Body of pancreas (tissue), 4 donors: Measurements from ENCODE around the gene MCM3. TPM values are rescaled to one million over a fixed set of nuclear protein-coding genes. Genes with fewer than 3 reads are reported as not detected.
A peak's percentile ranks its signal among the peaks of the same experiment; 100 is the strongest.

Experiments
- ATAC-seq: fragments of 150-250 bp; one replicate; pipeline ENCODE4 v1.9.1; 2016
- DNase-seq, 4 donors: peaks; one replicate each; pipeline ENCODE4 v3.0.0-alpha.2; 2019
- H3K27ac ChIP-seq, 4 donors: fragments of 200-600 bp; sonication (generic); 1 replicate in 3 of 4; 2 replicates in 1 of 4; pipeline versions ENCODE4 v1.5.1 to v1.6.1; 2016 to 2019; ENCODE audit warnings: mild to moderate bottlenecking in 1 of 4, mixed read lengths in 1 of 4, moderate library complexity in 1 of 4
- H3K27me3 ChIP-seq, 2 donors: fragments of 200-600 bp; sonication (generic); one replicate each; pipeline ENCODE4 v1.6.0; 2016; ENCODE audit warnings: mild to moderate bottlenecking in 1 of 2
- H3K36me3 ChIP-seq, 2 donors: fragments of 200-600 bp; sonication (generic); replicated peaks in 1 of 2; 2 replicates each; pipeline ENCODE4 v1.5.1; 2016; ENCODE audit warnings: low read depth in 2 of 2; ENCODE audit not compliant: insufficient read depth in 1 of 2
- H3K4me1 ChIP-seq: fragments of 200-600 bp; sonication (generic); one replicate; pipeline ENCODE4 v1.6.0; 2016
- H3K4me3 ChIP-seq, 2 donors: fragments of 200-600 bp; sonication (generic); 1 replicate in 1 of 2; 2 replicates in 1 of 2; pipeline ENCODE4 v1.5.1; 2016 to 2019
- H3K9me3 ChIP-seq, 3 donors: fragments of 200-600 bp; sonication (generic); 1 replicate in 2 of 3; 2 replicates in 1 of 3; pipeline ENCODE4 v1.5.1; 2016
- POLR2A ChIP-seq, 3 donors: fragments of 450-650 bp; IDR thresholded peaks; one replicate each; pipeline ENCODE4 v1.6.1; 2016; ENCODE audit warnings: antibody characterized with exemption in 3 of 3, mild to moderate bottlenecking in 2 of 3
- WGBS, 2 donors: methylation state at CpG; one replicate each; pipeline ENCODE4 v1.1.5; 2017; 5-methylcytosine and 5-hydroxymethylcytosine counted together
- intact Hi-C: fragments of 100-400 bp; cut with DNase I; formaldehyde crosslinking; loops from one replicate; pipeline ENCODE4 v1.15.1; 2023
- total RNA-seq, 2 donors: library from RNA; depleted of rRNA; stranded (reverse); fragments of >200 nt; gene quantifications; one replicate each; pipeline ENCODE4 v1.1.0, GENCODE V29; 2016
- TF ChIP-seq, protein P1 (sequence below), 7 experiments: fragments of 450-650 bp in 4 of 7; fragments of 200-600 bp in 3 of 7; sonication (generic) in 3 of 7; IDR thresholded peaks; one replicate each; pipeline ENCODE4 v1.5.1; 2016 to 2019; ENCODE audit warnings: antibody characterized with exemption in 7 of 7

MCM3 gene
- total RNA-seq, 2 donors from 2014 or later: 15.6 to 21.4 TPM

- TF ChIP-seq, protein P1, sequence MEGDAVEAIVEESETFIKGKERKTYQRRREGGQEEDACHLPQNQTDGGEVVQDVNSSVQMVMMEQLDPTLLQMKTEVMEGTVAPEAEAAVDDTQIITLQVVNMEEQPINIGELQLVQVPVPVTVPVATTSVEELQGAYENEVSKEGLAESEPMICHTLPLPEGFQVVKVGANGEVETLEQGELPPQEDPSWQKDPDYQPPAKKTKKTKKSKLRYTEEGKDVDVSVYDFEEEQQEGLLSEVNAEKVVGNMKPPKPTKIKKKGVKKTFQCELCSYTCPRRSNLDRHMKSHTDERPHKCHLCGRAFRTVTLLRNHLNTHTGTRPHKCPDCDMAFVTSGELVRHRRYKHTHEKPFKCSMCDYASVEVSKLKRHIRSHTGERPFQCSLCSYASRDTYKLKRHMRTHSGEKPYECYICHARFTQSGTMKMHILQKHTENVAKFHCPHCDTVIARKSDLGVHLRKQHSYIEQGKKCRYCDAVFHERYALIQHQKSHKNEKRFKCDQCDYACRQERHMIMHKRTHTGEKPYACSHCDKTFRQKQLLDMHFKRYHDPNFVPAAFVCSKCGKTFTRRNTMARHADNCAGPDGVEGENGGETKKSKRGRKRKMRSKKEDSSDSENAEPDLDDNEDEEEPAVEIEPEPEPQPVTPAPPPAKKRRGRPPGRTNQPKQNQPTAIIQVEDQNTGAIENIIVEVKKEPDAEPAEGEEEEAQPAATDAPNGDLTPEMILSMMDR (IDR thresholded peaks at IDR 0.05): no peak
- no peak for TF ChIP-seq POLR2A (IDR thresholded peaks at IDR 0.05)
- no peak overlapping the region for H3K27ac ChIP-seq
- 69 to 70% methylated on average over 7 of the region's 7 CpGs for WGBS, 2 donors
- H3K4me3 ChIP-seq: no peak overlapping the region
- ATAC-seq: no peak
- H3K9me3 ChIP-seq: no peaks in the 10 kb centered on the region
- H3K36me3 ChIP-seq: no peaks in the 10 kb centered on the region
- no peak for DNase-seq
- no peaks in the 10 kb centered on the region for H3K27me3 ChIP-seq
- peaks cover 17% of the 10 kb centered on the region for H3K4me1 ChIP-seq
- intact Hi-C loops: no loop called here
Observed at GRCh38 chr6:52288216-52288615, 3.7 kb upstream of the MCM3 start.

DNA sequence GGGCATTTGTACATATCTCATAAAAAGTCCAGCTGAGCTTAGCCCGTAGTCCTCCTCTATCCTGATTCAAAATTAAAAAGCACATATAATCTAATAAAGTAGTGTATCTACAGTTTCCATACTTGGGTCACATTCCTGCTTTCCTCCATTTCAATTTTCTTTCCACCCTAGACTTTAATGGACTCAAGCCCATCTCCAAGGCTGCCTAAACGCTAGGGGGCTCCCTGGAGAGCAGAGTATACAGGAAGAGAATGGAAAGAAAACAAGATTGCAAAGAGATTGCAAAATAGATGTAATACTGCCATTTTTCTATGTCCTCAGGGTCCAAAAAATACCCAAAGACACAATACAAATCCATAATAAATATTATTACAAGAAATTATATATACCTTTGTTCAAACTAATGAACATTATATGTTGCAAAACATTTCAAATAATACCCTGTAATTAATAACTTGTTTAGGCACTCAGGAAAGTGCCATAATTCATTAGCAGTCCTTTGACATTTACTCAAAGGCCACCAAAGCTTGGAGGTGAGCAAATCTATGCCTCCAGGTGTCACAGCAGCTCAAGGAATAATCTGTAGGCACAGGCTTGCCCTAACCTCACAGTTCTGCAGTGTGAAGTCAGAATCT, 2.4 kb upstream of the MCM3 start:
- H3K9me3 ChIP-seq: no peaks in the 10 kb centered on the region
- ATAC-seq (no peak), DNase-seq (peak; percentile 51 to 75 (median 68))
- H3K27ac ChIP-seq: no peak overlapping the region
- no peak overlapping the region for H3K4me3 ChIP-seq
- peaks cover 12% of the 10 kb centered on the region for H3K4me1 ChIP-seq
- intact Hi-C loops: no loop called here
- 10 to 12% methylated on average over 2 of the region's 2 CpGs for WGBS, 2 donors
- no peak for TF ChIP-seq POLR2A (IDR thresholded peaks at IDR 0.05)
- TF ChIP-seq, protein P1 (IDR thresholded peaks at IDR 0.05): peak in 6 of 7 experiments; percentile 32 to 58 (median 46)
- H3K36me3 ChIP-seq: peaks cover 4% of the 10 kb centered on the region in 2 donors
- no peaks in the 10 kb centered on the region for H3K27me3 ChIP-seq

DNA sequence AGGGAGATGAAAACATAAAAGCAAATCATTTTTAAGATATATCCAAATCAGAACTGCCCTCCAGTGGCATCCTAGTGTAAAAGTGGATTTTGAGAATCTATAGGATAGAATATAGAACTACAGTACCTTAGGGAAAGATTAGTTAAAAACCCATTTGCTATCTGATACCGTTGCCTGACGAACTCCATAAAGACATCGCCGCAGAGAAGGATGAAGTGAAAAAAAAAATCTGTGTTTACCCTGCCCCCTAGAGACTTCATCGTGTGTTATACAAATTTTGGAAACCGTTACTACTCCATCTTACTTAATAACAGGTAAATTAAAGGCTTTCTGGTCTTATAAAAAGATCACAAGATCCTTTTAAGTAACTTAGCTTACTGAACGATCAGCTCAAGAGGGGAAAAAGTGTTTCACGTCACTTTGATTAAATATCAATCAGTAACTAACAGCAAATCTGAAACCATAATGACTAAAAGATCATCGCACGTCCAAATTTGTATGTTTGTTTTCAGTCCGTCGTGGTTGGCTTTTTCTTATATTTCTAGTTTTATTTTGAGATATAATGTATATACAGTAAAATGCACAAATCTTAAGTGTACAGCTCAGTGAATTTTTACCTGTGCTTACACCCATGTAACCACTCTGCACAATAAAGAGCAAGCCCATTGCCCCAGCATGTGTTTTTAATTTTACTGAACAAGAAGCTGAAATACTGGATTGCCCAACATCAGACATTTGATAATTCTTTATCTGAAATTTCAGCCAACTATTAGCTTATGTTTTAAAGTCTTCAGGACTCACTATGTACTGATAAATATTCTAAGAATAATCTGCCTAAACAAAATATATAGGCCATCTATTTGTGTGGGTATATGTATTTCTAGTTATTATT, 881 bp upstream of the MCM3 start:
- Histone ChIP-seq H3K4me3 (peak overlapping the region in 1 of 2 donors; percentile 22), H3K36me3 (peaks cover 4 to 9% of the 10 kb centered on the region in 2 donors), H3K4me1 (peaks cover 12% of the 10 kb centered on the region), H3K9me3 (no peaks in the 10 kb centered on the region), H3K27ac (peak overlapping the region in 1 of 4 donors; percentile 52), H3K27me3 (no peaks in the 10 kb centered on the region)
- TF ChIP-seq, protein P1 (IDR thresholded peaks at IDR 0.05): peak in 2 of 7 experiments; percentile 6 to 12
- TF ChIP-seq POLR2A (IDR thresholded peaks at IDR 0.05): no peak
- intact Hi-C loops: no loop called here
- ATAC-seq (no peak), DNase-seq (no peak)
- WGBS, 2 donors: 3 to 5% methylated on average over 12 of the region's 12 CpGs

DNA sequence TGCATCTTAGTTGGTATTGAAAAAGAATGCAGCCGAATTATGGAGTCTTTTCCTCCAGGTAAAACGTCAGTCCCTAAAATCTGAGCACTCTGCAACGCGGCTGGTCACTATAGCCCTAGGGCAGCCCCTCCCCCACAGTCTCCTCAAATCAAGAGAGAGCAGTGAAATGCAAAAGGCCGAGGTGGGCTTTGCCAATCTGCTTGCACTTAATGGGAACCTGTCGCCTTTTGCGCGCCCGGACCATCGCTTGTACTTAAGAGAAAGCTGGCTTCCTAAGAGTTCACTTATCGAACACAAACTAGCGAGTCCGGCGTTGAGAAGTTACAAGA, 447 bp downstream of the MCM3 start:
- TF ChIP-seq, protein P1 (IDR thresholded peaks at IDR 0.05): no peak
- no peak for TF ChIP-seq POLR2A (IDR thresholded peaks at IDR 0.05)
- intact Hi-C loops: no loop called here
- DNase-seq (peak in 3 of 4 donors; percentile 29 to 42 (median 39)), ATAC-seq (no peak)
- 0 to 1% methylated on average over 14 of the region's 14 CpGs for WGBS, 2 donors
- H3K9me3 ChIP-seq: no peaks in the 10 kb centered on the region
- H3K27ac ChIP-seq: peak overlapping the region in 3 of 4 donors; percentile 31 to 68 (median 62)
- H3K4me3 ChIP-seq: peak overlapping the region; percentile 37 to 43
- H3K36me3 ChIP-seq: peaks cover 4 to 18% of the 10 kb centered on the region in 2 donors
- peaks cover 12% of the 10 kb centered on the region for H3K4me1 ChIP-seq
- no peaks in the 10 kb centered on the region for H3K27me3 ChIP-seq
